GM18951 (cell line): ENCODE measurements around the gene ITGB3.

Experiments used
- POLR2A ChIP-seq: IDR thresholded peaks from 4 replicates; pipeline ENCODE4 v1.6.1; 2011; ENCODE audit warnings: mild to moderate bottlenecking; ENCODE audit not compliant: insufficient read length, insufficient read depth; ENCODE audit errors: extremely low read depth
- in situ Hi-C: fragments of 300-500 bp; cut with MboI; formaldehyde crosslinking; loops from one replicate; pipeline ENCODE4 v1.12.0; 2022; ENCODE audit warnings: low sequenced_read_pairs, mixed read lengths, inconsistent platforms; ENCODE audit not compliant: unreplicated experiment

The ITGB3 gene

DNA sequence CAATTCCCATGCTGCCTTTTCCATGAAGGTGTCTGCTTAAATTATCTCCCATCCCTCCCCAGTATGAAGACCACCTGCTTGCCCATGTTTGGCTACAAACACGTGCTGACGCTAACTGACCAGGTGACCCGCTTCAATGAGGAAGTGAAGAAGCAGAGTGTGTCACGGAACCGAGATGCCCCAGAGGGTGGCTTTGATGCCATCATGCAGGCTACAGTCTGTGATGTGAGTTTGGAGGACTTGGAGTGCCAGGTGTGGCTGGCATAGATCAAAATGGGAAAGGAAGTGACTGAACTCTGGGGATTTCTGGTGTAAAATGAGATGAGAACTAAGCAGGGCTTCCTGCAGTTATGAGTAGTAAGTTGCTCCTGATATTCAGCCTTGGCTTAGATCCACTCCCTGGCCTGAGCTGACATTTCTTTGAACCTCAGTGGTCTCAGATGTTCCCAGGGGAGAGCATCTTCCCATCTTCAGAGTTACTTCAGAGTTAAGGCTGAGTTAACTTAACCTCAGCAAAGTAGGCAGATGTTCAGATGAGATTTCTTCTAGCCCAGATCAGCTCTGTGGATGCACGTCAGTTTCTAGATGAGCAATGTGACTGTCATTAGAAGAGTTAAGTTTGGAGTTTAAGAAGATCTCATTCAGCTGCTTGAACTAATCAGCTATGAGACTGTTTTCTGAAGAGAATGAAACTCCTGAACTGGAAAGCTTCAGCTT is 32.7 kb downstream of the ITGB3 start:
- no peak for TF ChIP-seq POLR2A
- in situ Hi-C loops: no loop called here

- in situ Hi-C loops: no loop called here
- TF ChIP-seq POLR2A: no peak
Measured at GRCh38 chr17:47287068-47287467, 33.4 kb downstream of the ITGB3 start.

DNA sequence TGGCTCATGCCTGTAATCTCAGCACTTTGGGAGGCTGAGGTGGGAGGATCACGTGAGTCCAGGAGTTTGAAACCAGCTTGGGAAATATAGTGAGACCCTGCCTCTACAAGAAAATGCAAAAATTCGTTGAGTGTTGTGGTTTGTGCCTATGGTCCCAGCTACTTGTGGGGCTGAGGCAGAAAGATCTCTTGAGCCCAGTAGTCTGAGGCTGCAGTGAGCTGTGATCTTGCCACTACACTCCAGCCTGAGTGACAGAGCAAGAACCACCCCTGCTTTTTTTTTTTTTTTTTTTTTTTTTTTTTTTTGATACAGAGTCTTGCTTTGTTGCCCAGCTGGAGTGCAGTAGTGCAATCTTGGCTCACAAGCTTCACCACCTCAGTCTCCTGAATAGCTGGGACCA is 34.0 kb downstream of the ITGB3 start:
- in situ Hi-C loops: no loop called here
- no peak for TF ChIP-seq POLR2A

- in situ Hi-C loops: no loop called here
- no peak for TF ChIP-seq POLR2A
Measured at GRCh38 chr17:47288531-47289116, 35.0 kb downstream of the ITGB3 start.

GRCh38 chr17:47289302-47289701 is 35.7 kb downstream of the ITGB3 start:
- TF ChIP-seq POLR2A: no peak
- in situ Hi-C loops: no loop called here

DNA sequence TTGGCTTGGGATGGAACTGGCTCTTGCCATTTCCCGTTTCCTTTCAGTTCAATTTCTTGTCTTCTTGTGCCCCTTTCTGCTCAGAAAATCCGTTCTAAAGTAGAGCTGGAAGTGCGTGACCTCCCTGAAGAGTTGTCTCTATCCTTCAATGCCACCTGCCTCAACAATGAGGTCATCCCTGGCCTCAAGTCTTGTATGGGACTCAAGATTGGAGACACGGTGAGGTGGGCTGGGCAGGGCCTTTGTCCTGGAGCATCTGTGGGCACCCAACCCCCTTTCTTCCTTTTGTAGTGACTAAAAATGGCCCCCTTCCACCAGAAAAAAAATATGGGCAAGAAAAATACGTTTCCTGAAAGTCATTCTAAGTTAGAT is 37.2 kb downstream of the ITGB3 start:
- in situ Hi-C loops: no loop called here
- TF ChIP-seq POLR2A: no peak

DNA sequence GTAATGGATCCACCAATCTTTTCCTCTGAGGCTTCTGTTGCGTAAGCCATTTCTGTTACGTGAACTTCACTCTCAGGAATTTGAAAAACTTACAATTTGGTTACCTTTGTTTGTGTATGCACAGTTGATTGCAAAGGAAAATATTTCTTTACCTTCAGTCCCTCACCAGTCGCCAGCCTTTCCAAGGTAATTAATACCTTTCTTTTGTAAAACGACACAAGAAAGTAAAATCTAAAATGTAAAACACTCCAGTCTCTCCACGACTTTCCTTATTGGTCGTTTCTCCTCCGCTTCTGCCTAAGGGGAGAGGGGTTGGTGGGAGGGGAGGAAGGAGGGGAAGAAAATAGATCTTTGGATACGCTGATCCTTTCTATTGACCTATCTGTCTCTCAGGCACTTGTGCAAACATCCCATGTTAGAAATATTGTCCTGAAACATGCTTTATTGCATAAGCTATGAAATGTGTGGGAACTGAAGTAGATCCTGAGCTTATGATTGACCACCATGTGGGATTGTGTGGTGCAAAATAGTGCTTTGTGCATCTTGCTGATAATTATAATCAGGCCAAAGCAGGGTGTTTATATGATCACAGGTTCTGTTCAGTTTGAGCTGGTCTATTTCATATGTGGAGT is 37.7 kb downstream of the ITGB3 start:
- no peak for TF ChIP-seq POLR2A
- in situ Hi-C loops: no loop called here

DNA sequence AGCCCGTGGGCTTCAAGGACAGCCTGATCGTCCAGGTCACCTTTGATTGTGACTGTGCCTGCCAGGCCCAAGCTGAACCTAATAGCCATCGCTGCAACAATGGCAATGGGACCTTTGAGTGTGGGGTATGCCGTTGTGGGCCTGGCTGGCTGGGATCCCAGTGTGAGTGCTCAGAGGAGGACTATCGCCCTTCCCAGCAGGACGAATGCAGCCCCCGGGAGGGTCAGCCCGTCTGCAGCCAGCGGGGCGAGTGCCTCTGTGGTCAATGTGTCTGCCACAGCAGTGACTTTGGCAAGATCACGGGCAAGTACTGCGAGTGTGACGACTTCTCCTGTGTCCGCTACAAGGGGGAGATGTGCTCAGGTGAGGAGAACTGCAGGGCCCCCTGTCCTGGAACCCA is 38.6 kb downstream of the ITGB3 start:
- in situ Hi-C loops: no loop called here
- TF ChIP-seq POLR2A: no peak

- in situ Hi-C loops: no loop called here
- TF ChIP-seq POLR2A: no peak
Measured at GRCh38 chr17:47295037-47295873, 41.6 kb downstream of the ITGB3 start.

DNA sequence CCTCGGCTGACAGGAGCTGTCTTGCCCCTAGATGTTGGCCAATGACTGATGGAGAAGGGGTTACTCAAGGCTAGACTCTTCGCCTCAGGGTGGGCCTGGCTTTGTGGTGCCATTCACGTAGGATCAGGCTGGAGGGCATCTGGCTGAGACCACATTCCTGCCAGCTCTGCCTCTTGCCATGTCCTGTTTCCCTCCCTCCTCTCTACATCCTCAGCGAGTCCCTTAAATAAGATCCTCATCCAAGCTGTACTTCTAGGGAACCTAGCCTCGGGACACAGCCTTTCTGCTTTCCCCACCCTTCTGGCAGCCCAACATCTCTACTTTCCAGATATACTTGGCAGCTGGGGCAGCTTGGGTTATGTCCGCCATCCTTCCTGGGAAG is 42.2 kb downstream of the ITGB3 start:
- no peak for TF ChIP-seq POLR2A
- in situ Hi-C loops: no loop called here

- TF ChIP-seq POLR2A: no peak
- in situ Hi-C loops: no loop called here
Measured at GRCh38 chr17:47297661-47298400, 44.2 kb downstream of the ITGB3 start.

- no peak for TF ChIP-seq POLR2A
- in situ Hi-C loops: no loop called here
Measured at GRCh38 chr17:47298712-47299111, 45.1 kb downstream of the ITGB3 start.
